Stimulated activated CD8-positive, alpha-beta memory T cell treated with anti-CD3 and anti-CD28 coated beads, Interleukin-2, amount 100 ng/mL, for 48 hours (primary cell): Measurements from ENCODE around the gene DPT.

Experiments
- DNase-seq, 2 donors: peaks; one replicate each; pipeline ENCODE4 v3.0.0-alpha.2; 2020; ENCODE audit warnings: low read depth in 2 of 2

DPT gene

DNA sequence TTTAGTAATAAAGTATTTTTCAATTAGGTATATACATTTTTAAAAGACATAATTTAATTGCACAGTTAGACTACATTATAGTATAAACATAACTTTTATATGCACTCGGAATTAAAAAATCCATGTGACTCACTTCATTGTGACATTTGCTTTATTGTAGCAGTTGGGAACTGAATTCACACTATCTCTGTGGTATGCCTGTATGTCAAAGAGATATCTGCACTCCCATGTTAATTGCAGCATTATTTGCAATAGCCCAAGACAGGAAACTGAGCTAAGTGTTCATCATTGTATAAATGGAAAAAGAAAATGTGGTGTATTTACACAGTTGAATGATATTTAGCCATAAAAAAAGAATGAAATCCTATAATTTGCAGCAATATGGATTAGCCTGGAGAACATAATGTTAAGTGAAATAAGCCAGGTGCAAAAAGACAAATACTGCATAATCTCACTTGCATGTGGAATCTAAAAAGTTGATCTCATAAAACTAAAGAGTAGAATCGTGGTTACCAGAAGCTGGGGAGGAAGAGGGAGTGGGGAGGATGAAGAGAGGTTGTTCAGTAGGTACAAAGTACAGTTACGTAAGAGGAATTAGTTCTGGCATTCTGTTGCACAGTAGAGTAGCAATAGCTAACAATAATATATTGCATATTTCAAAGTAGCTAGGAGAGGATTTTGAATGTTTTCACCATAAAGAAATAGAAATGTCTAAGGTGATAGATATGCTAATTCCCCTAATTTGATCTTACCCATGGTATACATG lies 64.8 kb downstream of the DPT start:
- DNase-seq: no peak

DNA sequence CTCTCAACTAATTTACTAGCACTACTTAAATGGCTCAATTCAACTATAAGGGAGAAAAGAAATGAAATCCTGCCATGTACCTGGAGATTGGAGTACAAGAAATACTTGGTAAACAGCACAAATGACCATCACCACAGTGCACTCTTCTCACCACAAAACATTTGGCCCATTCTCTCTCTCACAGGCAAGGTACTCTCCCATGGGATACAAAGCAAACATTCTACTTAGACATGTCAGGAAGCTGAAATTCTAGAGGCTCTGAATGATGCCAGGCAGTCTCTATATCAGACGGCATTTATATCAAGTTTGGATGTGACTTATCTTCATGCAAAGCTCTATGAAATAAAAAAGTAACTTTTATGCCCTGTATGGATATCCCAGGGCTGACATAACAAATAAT lies 72.5 kb downstream of the DPT start:
- no peak for DNase-seq

GRCh38 chr1:168654198-168654915 lies 74.6 kb downstream of the DPT start:
- no peak for DNase-seq

DNA sequence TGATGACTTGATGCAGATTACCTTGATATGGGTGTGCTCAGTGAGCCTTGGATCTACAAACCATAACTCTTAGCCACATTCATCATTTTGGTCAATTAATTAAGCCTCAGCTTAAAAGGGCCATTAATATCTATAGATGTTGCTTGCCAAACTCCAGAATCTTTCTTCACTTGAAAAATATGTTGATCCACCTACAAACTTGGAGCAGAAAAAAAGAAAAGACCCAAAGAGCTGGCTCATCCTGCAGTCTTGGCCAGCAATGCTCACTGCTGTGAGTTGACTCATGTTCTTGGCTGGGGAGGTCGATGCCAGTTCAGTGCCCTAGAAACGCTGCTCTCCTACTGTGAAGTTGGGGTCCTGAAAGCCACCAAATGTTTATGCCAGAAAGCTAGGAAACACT lies 75.4 kb downstream of the DPT start:
- DNase-seq: no peak

DNA sequence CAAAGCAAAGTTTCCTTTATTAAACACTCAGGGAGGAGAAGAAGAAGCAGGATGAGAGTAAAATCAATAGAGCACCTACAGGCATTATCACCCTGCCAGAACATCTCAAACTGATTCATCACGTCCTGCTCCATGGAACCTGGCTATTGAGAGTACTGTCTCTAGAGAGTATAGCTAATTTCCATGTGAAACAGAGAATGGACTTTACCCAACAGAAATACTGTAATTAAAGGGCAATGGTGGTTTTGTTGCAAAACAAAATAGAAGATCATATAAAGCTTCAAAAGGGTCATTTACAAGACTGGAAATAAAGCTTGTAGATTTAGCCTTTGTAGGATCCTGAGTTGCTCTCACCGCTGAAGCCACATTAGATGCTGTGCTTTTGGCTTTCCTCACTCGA lies 83.3 kb downstream of the DPT start:
- no peak for DNase-seq
